Activated CD4-positive, CD25-positive, alpha-beta regulatory T cell (primary cell): ENCODE results near the gene RHOT1.
"Not testable (repeated sequence)": the region's sequence is repeated elsewhere in the genome, so short reads cannot be mapped to it uniquely, and the experiment has no call there.

Experiments
- DNase-seq, 4 experiments: peaks; one replicate each; lab custom pipeline; 2025; lab: John Stamatoyannopoulos, UW

The RHOT1 gene

DNA sequence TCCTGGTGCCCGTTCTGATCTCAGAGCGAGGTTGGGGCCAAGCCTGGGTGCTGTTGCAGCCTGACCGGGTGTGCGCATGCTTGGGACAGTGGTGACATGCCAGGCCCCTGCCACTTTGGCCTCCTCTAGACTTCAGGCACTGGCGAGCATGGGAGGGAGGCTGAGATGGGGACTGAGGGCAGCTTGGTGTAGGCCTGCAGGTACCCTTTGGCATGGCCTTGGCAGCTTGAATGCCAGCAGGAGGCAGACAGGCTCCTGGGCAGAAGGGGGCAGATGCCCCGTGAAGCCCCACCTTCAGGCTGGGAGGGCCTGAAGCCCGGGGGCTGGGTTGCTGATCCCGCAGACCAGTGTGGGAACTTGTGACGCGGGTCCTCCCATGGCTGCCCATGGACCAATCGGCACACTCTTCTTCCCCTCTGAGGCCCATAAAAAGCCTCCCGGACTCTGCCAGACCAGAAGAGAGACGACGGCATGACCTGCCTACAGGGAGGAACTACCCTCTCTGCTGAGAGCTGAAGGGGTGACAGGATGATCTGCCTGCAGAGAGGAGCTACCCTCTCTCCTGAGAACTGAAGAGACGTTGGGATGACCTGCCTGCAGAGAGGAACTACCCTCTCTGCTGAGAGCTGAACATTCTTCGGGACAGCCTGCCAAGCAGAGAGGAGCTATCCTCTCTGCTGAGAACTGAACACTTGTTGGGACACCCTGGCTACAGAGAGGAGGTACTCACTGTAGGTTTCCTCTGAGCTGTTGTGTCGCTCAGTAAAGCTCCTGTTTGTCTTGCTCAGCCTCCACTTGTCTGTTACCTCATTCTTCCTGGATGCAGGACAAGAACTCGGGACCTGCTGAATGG, 17.5 kb downstream of the RHOT1 start:
- DNase-seq, result no peak

GRCh38 chr17:32160526-32160925, 18.2 kb downstream of the RHOT1 start:
- DNase-seq, result no peak

GRCh38 chr17:32161029-32161428, 18.7 kb downstream of the RHOT1 start:
- no peak for DNase-seq

GRCh38 chr17:32161506-32162365, 19.4 kb downstream of the RHOT1 start:
- no peak for DNase-seq

GRCh38 chr17:32174889-32175288, 32.6 kb downstream of the RHOT1 start:
- DNase-seq, result no peak

- not testable (repeated sequence) for DNase-seq
These were observed 36.4 kb downstream of the RHOT1 start for GRCh38 chr17:32178679-32179078.

GRCh38 chr17:32179103-32179502, 36.8 kb downstream of the RHOT1 start:
- not testable (repeated sequence) for DNase-seq

DNA sequence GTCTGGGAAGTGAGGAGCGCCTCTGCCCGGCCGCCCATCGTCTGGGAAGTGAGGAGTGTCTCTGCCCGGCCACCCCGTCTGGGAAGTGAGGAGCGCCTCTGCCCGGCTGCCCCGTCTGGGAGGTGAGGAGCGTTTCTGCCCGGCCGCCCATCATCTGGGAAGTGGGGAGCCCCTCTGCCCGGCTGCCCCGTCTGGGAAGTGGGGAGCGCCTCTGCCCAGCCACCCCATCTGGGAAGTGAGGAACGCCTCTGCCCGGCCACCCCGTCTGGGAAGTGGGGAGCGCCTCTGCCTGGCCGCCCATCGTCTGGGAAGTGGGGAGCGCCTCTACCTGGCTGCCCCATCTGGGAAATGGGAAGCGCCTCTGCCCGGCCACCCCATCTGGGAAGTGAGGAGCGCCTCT, 37.2 kb downstream of the RHOT1 start:
- DNase-seq, result not testable (repeated sequence)

DNA sequence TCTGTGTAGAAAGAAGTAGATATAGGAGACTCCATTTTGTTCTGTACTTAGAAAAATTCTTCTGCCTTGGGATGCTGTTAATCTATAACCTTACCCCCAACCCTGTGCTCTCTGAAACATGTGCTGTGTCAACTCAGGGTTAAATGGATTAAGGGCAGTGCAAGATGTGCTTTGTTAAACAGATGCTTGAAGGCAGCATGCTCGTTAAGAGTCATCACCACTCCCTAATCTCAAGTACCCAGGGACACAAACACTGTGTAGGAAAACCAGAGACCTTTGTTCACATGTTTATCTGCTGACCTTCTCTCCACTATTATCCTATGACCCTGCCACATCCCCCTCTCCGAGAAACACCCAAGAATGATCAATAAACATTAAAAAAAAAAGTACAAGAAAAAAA, 38.0 kb downstream of the RHOT1 start:
- not testable (repeated sequence) for DNase-seq

- DNase-seq, result no peak
These were observed 43.6 kb downstream of the RHOT1 start for GRCh38 chr17:32185875-32186274.

DNA sequence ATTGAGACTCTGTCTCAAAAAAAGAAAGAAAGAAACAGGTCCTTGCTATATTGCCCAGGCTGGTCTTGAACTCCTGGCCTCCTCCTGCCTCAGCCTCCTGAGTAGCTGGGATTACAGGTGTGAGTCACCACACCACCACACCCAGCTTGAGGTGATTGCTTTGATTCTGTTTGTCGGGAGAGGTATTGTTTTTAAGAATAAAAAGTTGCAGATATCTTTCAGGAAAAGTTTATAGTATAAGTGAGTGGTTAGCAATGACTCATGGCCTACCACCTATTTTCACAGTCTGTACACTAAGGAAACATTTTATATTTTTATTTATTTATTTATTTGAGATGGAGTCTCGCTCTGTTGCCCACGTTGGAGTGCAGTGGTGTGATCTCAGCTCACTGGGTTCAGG, 45.0 kb downstream of the RHOT1 start:
- no peak for DNase-seq

- no peak for DNase-seq
These were observed 47.0 kb downstream of the RHOT1 start for GRCh38 chr17:32189343-32189742.

DNA sequence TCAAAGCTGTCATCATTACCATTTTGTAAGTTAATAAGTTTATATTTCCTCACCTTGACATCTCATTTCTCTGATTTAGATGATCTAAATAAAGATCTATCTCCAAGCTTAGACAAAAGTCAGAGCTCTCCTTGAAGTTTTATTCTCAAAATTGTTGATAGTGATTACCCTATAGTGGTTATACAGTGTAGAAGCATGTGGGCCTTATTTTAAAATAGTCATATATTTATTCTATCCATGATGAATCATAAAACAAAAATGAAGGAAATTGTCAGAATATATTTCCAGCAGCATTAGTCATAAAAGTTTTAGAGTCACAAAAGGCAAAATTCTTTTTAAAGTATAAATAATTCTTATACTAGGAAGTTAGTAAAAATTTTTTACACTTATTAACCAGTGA, 49.0 kb downstream of the RHOT1 start:
- DNase-seq, result no peak

DNA sequence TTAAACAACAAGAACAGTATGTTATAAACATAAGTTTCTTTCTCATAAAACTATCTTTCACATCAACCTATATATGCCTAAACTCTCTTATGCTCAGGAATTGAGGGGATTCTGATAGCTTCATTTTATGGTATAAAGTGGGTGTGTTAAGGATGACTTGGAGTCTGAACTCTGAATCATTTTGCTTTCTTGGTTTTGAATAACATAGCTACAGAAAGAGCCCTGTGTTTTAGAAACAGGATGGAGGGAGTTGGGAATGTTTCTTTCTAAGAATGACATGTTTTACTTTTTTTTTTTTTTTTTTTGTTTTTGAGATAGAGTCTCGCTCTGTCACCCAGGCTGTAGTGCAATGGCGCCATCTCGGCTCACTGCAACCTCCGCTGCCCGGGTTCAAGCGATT, 50.1 kb downstream of the RHOT1 start:
- DNase-seq, result no peak

DNA sequence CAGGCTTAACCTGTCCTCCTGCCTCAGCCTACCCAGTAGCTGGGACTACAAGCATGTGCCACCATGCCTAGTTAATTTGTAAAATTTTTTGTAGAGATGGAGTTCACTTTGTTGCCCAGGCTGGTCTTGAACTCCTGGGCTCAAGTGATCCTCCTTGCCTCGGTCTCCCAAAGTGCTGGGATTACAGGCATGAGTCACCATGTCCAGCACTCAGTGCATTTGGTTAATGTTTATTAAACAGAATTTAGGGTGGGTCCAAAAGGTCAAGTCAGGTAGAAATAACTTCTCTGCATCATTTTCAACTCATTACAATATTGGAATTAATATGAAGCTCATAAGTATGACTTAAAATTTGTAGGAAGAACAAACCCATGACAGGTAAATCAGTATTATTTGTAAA, 55.7 kb downstream of the RHOT1 start:
- DNase-seq, result no peak

DNA sequence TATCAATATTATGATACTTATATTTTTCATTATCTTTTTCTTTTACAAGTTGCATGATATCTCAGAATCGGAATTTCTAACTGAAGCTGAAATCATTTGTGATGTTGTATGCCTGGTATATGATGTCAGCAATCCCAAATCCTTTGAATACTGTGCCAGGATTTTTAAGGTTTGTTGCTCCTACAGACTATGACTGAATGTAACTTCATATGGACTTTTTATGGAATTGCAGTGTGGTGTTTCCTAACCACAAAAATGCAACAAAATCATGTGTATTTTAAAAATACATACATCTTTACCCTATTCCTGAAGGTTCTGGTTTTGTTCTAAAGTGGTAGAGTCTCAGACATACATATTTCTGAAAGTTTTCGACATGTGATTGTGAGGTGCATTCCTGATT, 64.6 kb downstream of the RHOT1 start:
- no peak for DNase-seq

GRCh38 chr17:32208436-32208835, 66.1 kb downstream of the RHOT1 start:
- no peak for DNase-seq

GRCh38 chr17:32209608-32210007, 67.3 kb downstream of the RHOT1 start:
- no peak for DNase-seq

DNA sequence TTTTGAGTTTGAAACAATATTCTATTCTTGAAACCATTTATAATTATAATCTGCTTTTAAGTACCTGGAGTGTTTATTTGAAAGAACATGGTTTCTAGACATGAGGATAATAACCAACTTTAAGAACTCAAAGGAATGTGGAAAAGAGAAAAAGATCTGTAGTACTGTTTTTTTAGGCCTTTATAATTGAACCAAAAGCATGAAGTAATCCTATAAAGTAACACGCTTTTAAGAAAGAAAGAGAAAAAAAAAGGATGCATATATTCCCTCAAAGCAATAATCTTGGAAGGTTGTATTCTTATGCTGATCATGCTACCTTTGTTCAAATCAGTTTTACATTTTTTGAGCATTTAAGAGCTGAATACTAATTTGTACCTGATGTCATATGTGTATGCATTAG, 69.4 kb downstream of the RHOT1 start:
- DNase-seq, result no peak

DNA sequence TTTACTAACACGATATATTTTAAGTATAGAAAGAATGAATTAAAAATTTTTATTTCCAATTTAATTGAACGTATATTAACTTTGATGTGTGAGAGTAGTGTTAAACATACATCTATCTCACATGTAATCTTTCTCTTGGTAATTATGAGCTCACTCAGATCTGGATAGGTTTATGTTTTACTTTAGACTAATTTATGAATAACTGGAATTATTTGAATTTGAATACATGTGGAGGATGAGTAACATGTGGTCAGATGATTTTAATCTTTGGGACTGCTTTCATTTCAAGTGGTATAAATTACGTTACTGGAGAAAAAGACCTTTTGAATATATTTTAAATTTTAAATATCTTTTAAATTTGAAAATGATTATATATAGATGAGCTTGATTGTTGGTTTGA, 73.4 kb downstream of the RHOT1 start:
- no peak for DNase-seq

- no peak for DNase-seq
These were observed 80.3 kb downstream of the RHOT1 start for GRCh38 chr17:32222621-32223020.

GRCh38 chr17:32223703-32224102, 81.4 kb downstream of the RHOT1 start:
- DNase-seq, result no peak

DNA sequence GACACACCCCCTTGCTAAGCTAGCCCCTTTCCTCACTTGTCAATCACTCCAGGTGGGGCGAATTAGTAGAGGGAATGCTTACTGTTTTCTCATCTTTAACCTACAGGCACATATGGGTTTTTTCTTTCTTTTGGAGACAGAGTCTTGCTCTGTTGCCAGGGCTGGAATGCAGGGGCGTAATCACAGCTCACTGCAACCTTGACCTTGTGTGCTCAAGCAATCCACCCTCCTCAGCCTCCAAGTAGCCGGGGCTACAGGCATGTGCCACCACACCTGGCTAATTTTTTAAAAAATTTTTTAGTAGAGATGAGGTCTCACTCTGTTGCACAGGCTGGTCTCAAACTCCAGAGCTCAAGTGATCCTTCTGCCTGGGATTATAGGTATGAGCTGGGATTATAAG, 84.6 kb downstream of the RHOT1 start:
- no peak for DNase-seq
